Measurements from ENCODE around the gene CTPS1.

DNA sequence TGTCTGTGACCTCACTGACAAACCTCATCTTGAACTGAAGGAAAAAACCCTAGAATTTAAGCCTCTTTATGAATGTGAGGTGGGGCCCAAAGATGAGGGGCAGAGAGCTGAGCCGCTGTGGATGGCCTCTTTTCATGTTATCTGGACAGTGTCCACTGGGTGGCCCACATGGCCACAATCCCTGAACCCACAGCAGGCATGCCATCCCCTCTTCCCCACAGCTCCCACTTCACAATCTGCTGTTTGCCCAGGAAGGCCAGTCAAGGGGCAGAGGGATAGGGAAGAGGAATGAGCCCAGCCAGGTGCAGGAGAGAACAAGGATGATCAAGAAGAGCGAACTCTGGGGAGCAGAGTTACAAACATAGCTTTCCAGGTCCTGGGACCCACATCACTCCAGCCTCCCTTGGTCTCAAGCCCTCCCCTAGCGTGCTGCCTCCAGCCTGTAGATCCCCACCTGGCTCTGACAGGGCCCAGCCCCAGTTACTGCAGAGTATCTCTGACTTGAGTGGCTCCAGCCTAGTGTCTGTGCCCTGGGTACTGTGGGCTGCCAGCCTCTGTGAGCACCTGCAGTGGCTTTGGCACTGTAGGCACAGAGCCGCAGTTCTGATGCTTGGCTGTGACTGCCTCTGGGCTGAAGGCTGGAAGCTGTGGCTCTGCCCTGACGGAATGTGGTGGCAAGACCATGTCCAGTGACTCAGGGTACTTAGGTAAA lies 43.9 kb downstream of the CTPS1 start:
- TF ChIP-seq POLR2AphosphoS5 (IDR thresholded peaks at IDR 0.05), result no peak
- TF ChIP-seq, protein P1, sequence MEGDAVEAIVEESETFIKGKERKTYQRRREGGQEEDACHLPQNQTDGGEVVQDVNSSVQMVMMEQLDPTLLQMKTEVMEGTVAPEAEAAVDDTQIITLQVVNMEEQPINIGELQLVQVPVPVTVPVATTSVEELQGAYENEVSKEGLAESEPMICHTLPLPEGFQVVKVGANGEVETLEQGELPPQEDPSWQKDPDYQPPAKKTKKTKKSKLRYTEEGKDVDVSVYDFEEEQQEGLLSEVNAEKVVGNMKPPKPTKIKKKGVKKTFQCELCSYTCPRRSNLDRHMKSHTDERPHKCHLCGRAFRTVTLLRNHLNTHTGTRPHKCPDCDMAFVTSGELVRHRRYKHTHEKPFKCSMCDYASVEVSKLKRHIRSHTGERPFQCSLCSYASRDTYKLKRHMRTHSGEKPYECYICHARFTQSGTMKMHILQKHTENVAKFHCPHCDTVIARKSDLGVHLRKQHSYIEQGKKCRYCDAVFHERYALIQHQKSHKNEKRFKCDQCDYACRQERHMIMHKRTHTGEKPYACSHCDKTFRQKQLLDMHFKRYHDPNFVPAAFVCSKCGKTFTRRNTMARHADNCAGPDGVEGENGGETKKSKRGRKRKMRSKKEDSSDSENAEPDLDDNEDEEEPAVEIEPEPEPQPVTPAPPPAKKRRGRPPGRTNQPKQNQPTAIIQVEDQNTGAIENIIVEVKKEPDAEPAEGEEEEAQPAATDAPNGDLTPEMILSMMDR (IDR thresholded peaks at IDR 0.05), result peak in 1 of 3 donors; percentile 12

Data from breast epithelium (tissue), 3 donors.